Neural progenitor cell (in vitro differentiated cells): Measurements from ENCODE around the gene NKAIN2. TPM values are rescaled to one million over a fixed set of nuclear protein-coding genes. Genes with fewer than 3 reads are reported as not detected.

ENCODE experiments used
- DNase-seq: peaks from one replicate; pipeline ENCODE4 v3.0.0-alpha.2; 2016; ENCODE audit warnings: low spot score
- H2AFZ ChIP-seq: fragments of 200-600 bp; sonication (generic); replicated peaks from 2 replicates; pipeline ENCODE4 v1.6.1; 2016; ENCODE audit warnings: antibody characterized with exemption
- H3F3A ChIP-seq: fragments of 200-600 bp; sonication (generic); 2 replicates; pipeline ENCODE4 v1.6.1; 2016; ENCODE audit warnings: antibody characterized with exemption, low read depth
- H3K27ac ChIP-seq: fragments of 200-600 bp; sonication (generic); 2 replicates; pipeline ENCODE4 v1.5.1; 2016; ENCODE audit warnings: mild to moderate bottlenecking
- H3K27me3 ChIP-seq: fragments of 200-600 bp; sonication (generic); 2 replicates; pipeline ENCODE4 v1.6.1; 2016; ENCODE audit warnings: mild to moderate bottlenecking, moderate library complexity
- H3K36me3 ChIP-seq: fragments of 200-600 bp; sonication (generic); 2 replicates; pipeline ENCODE4 v1.5.1; 2016
- H3K4me1 ChIP-seq: fragments of 200-600 bp; sonication (generic); 2 replicates; pipeline ENCODE4 v1.6.1; 2016; ENCODE audit warnings: mixed run types
- H3K4me2 ChIP-seq: fragments of 200-600 bp; sonication (generic); 2 replicates; pipeline ENCODE4 v1.6.1; 2016
- H3K4me3 ChIP-seq: fragments of 200-600 bp; sonication (generic); 2 replicates; pipeline ENCODE4 v1.5.1; 2016
- H3K79me2 ChIP-seq: fragments of 200-600 bp; sonication (generic); 2 replicates; pipeline ENCODE4 v1.6.1; 2016; ENCODE audit warnings: low read depth
- H3K9ac ChIP-seq: fragments of 200-600 bp; sonication (generic); 2 replicates; pipeline ENCODE4 v1.6.1; 2016
- H3K9me3 ChIP-seq: fragments of 200-600 bp; sonication (generic); 2 replicates; pipeline ENCODE4 v1.5.1; 2016; ENCODE audit warnings: low read depth
- H4K20me1 ChIP-seq: fragments of 200-600 bp; sonication (generic); 2 replicates; pipeline ENCODE4 v1.6.1; 2016; ENCODE audit warnings: low read depth
- H3K27ac Mint-ChIP-seq: 3 replicates; pipeline ENCODE4 v1.8.0; 2021; ENCODE audit warnings: mixed read lengths
- H3K27me3 Mint-ChIP-seq: 2 replicates; pipeline ENCODE4 v1.8.0; 2022; ENCODE audit warnings: low read depth, mild to moderate bottlenecking, inconsistent platforms, moderate library complexity, mixed read lengths; ENCODE audit not compliant: insufficient read depth
- H3K36me3 Mint-ChIP-seq: 3 replicates; pipeline ENCODE4 v1.8.0; 2021; ENCODE audit warnings: mixed read lengths
- H3K4me1 Mint-ChIP-seq: 3 replicates; pipeline ENCODE4 v1.8.0; 2021; ENCODE audit warnings: mixed read lengths
- H3K4me3 Mint-ChIP-seq: 3 replicates; pipeline ENCODE4 v1.8.0; 2021; ENCODE audit warnings: mild to moderate bottlenecking, moderate library complexity, mixed read lengths
- H3K9me3 Mint-ChIP-seq: 3 replicates; pipeline ENCODE4 v1.8.0; 2020; ENCODE audit warnings: mixed read lengths
- CTCF ChIP-seq: fragments of 200-600 bp; sonication (generic); IDR thresholded peaks from 2 replicates; pipeline ENCODE4 v1.5.1; 2017; ENCODE audit warnings: antibody characterized with exemption, mild to moderate bottlenecking
- EZH2 ChIP-seq: fragments of 200-600 bp; sonication (generic); IDR thresholded peaks from 2 replicates; pipeline ENCODE4 v1.6.1; 2017; ENCODE audit warnings: antibody characterized with exemption, mild to moderate bottlenecking, moderate library complexity
- EZH2phosphoT487 ChIP-seq: fragments of 200-600 bp; sonication (generic); IDR thresholded peaks from 2 replicates; pipeline ENCODE4 v1.6.1; 2017; ENCODE audit warnings: antibody characterized with exemption
- total RNA-seq: library from RNA; depleted of rRNA; stranded (reverse); fragments of >200 nt; gene quantifications from 2 replicates; pipeline ENCODE4 v1.2.3, GENCODE V29; 2015; ENCODE audit warnings: low replicate concordance

Gene NKAIN2
- total RNA-seq, 1 donor from 2014 or later, result 0.45 TPM

- no peak overlapping the region for H3K4me2 ChIP-seq
- H3K79me2 ChIP-seq, result no peaks in the 10 kb centered on the region
- H3K27ac ChIP-seq, result no peak overlapping the region
- H3K4me3 ChIP-seq, result no peak overlapping the region
- no peaks in the 10 kb centered on the region for H3K27me3 ChIP-seq
- no peaks in the 10 kb centered on the region for H3K36me3 Mint-ChIP-seq
- H3K4me1 ChIP-seq, result no peaks in the 10 kb centered on the region
- no peaks in the 10 kb centered on the region for H3K9me3 ChIP-seq
- H4K20me1 ChIP-seq, result no peaks in the 10 kb centered on the region
- no peaks in the 10 kb centered on the region for H3F3A ChIP-seq
- H3K27me3 Mint-ChIP-seq, result no peaks in the 10 kb centered on the region
- TF ChIP-seq CTCF (no peak), EZH2 (no peak), EZH2phosphoT487 (no peak)
- H3K9me3 Mint-ChIP-seq, result no peaks in the 10 kb centered on the region
- DNase-seq, result no peak
- H3K9ac ChIP-seq, result no peak overlapping the region
- no peaks in the 10 kb centered on the region for H3K4me1 Mint-ChIP-seq
- H3K27ac Mint-ChIP-seq, result no peak overlapping the region
- H3K4me3 Mint-ChIP-seq, result no peak overlapping the region
- H2AFZ ChIP-seq, result no peak overlapping the region
- no peaks in the 10 kb centered on the region for H3K36me3 ChIP-seq
Measured at GRCh38 chr6:124052120-124052519, 248.5 kb downstream of the NKAIN2 start.

GRCh38 chr6:124053315-124053714, 249.7 kb downstream of the NKAIN2 start:
- H3K27ac ChIP-seq, result no peak overlapping the region
- Mint-ChIP-seq H3K27me3 (no peaks in the 10 kb centered on the region), H3K36me3 (no peaks in the 10 kb centered on the region), H3K4me1 (no peaks in the 10 kb centered on the region), H3K9me3 (no peaks in the 10 kb centered on the region), H3K27ac (no peak overlapping the region), H3K4me3 (no peak overlapping the region)
- H3K79me2 ChIP-seq, result no peaks in the 10 kb centered on the region
- DNase-seq, result no peak
- H3K27me3 ChIP-seq, result no peaks in the 10 kb centered on the region
- no peak overlapping the region for H3K4me2 ChIP-seq
- no peak overlapping the region for H3K9ac ChIP-seq
- H3F3A ChIP-seq, result no peaks in the 10 kb centered on the region
- no peaks in the 10 kb centered on the region for H3K36me3 ChIP-seq
- no peaks in the 10 kb centered on the region for H3K4me1 ChIP-seq
- TF ChIP-seq EZH2phosphoT487 (no peak), EZH2 (no peak)
- no peaks in the 10 kb centered on the region for H4K20me1 ChIP-seq
- no peaks in the 10 kb centered on the region for H3K9me3 ChIP-seq
- H2AFZ ChIP-seq, result no peak overlapping the region
- no peak overlapping the region for H3K4me3 ChIP-seq

GRCh38 chr6:124054034-124054433, 250.4 kb downstream of the NKAIN2 start:
- Histone ChIP-seq H3K4me2 (no peak overlapping the region), H3K9ac (no peak overlapping the region), H3K4me3 (no peak overlapping the region), H3F3A (no peaks in the 10 kb centered on the region), H4K20me1 (no peaks in the 10 kb centered on the region), H3K4me1 (no peaks in the 10 kb centered on the region), H3K79me2 (no peaks in the 10 kb centered on the region), H3K27me3 (no peaks in the 10 kb centered on the region), H3K9me3 (no peaks in the 10 kb centered on the region), H3K27ac (no peak overlapping the region), H3K36me3 (no peaks in the 10 kb centered on the region), H2AFZ (peak overlapping the region; percentile 29)
- DNase-seq, result no peak
- Mint-ChIP-seq H3K9me3 (no peaks in the 10 kb centered on the region), H3K27ac (no peak overlapping the region), H3K4me3 (no peak overlapping the region), H3K4me1 (no peaks in the 10 kb centered on the region), H3K27me3 (no peaks in the 10 kb centered on the region), H3K36me3 (no peaks in the 10 kb centered on the region)
- TF ChIP-seq CTCF (no peak), EZH2phosphoT487 (no peak), EZH2 (no peak)

GRCh38 chr6:124055395-124055794, 251.7 kb downstream of the NKAIN2 start:
- no peaks in the 10 kb centered on the region for H3K9me3 ChIP-seq
- Mint-ChIP-seq H3K9me3 (no peaks in the 10 kb centered on the region), H3K4me1 (no peaks in the 10 kb centered on the region), H3K27me3 (no peaks in the 10 kb centered on the region), H3K36me3 (no peaks in the 10 kb centered on the region), H3K27ac (no peak overlapping the region), H3K4me3 (no peak overlapping the region)
- H3K27ac ChIP-seq, result no peak overlapping the region
- TF ChIP-seq EZH2phosphoT487 (no peak), EZH2 (no peak), CTCF (no peak)
- no peaks in the 10 kb centered on the region for H3K4me1 ChIP-seq
- no peak for DNase-seq
- no peak overlapping the region for H2AFZ ChIP-seq
- H3K79me2 ChIP-seq, result no peaks in the 10 kb centered on the region
- no peaks in the 10 kb centered on the region for H3F3A ChIP-seq
- H4K20me1 ChIP-seq, result no peaks in the 10 kb centered on the region
- no peak overlapping the region for H3K4me3 ChIP-seq
- no peaks in the 10 kb centered on the region for H3K36me3 ChIP-seq
- H3K27me3 ChIP-seq, result peaks cover 3% of the 10 kb centered on the region
- H3K4me2 ChIP-seq, result no peak overlapping the region
- H3K9ac ChIP-seq, result no peak overlapping the region
